GM11168 (cell line): ENCODE measurements around the gene LAMTOR4.
"Not testable (repeated sequence)": the region's sequence is repeated elsewhere in the genome, so short reads cannot be mapped to it uniquely, and the experiment has no call there.

ENCODE experiments used
- in situ Hi-C: fragments of 300-500 bp; cut with MboI; formaldehyde crosslinking; loops from one replicate; pipeline ENCODE4 v1.12.0; 2022; ENCODE audit warnings: low sequenced_read_pairs; ENCODE audit not compliant: unreplicated experiment

Gene LAMTOR4

GRCh38 chr7:100169147-100169850 lies 20.6 kb downstream of the LAMTOR4 start:
- in situ Hi-C loops, result no loop called here

GRCh38 chr7:100170101-100170897 lies 21.6 kb downstream of the LAMTOR4 start:
- in situ Hi-C loops, result no loop called here

- in situ Hi-C loops, result no loop called here
These were observed 22.5 kb downstream of the LAMTOR4 start for GRCh38 chr7:100171087-100171681.

- in situ Hi-C loops, result no loop called here
These were observed 23.1 kb downstream of the LAMTOR4 start for GRCh38 chr7:100171840-100172239.

- in situ Hi-C loops, result no loop called here
These were observed 25.2 kb downstream of the LAMTOR4 start for GRCh38 chr7:100173806-100174495.

- in situ Hi-C loops, result no loop called here
These were observed 25.9 kb downstream of the LAMTOR4 start for GRCh38 chr7:100174582-100174981.

GRCh38 chr7:100175296-100175935 lies 26.7 kb downstream of the LAMTOR4 start:
- in situ Hi-C loops, result no loop called here

- in situ Hi-C loops, result no loop called here
These were observed 27.7 kb downstream of the LAMTOR4 start for GRCh38 chr7:100176096-100177044.

- in situ Hi-C loops, result no loop called here
These were observed 28.6 kb downstream of the LAMTOR4 start, which contains the start of the genes GPC2 and STAG3 for GRCh38 chr7:100177045-100178001. Gene GPC2 (minus strand): TSS chr7:100177381. CDS start chr7:100177199, 182 bp downstream. Gene STAG3 (plus strand): TSS chr7:100177918. CDS start chr7:100180557, 2,639 bp downstream.

GRCh38 chr7:100180084-100180483 lies 31.4 kb downstream of the LAMTOR4 start:
- in situ Hi-C loops, result not testable (repeated sequence)

- in situ Hi-C loops, result not testable (repeated sequence)
These were observed 33.9 kb downstream of the LAMTOR4 start for GRCh38 chr7:100182616-100183015.

- in situ Hi-C loops, result not testable (repeated sequence)
These were observed 34.4 kb downstream of the LAMTOR4 start for GRCh38 chr7:100183090-100183489.

GRCh38 chr7:100185726-100186125 lies 37.0 kb downstream of the LAMTOR4 start:
- in situ Hi-C loops, result no loop called here

- in situ Hi-C loops, result no loop called here
These were observed 40.3 kb downstream of the LAMTOR4 start for GRCh38 chr7:100189061-100189460.

- in situ Hi-C loops, result no loop called here
These were observed 41.5 kb downstream of the LAMTOR4 start for GRCh38 chr7:100190048-100190711.

GRCh38 chr7:100191775-100192174 lies 43.1 kb downstream of the LAMTOR4 start:
- in situ Hi-C loops, result no loop called here

GRCh38 chr7:100192281-100192862 lies 43.7 kb downstream of the LAMTOR4 start:
- in situ Hi-C loops, result not testable (repeated sequence)
